ENCODE results near the gene ZFAND2B.

- no peak for TF ChIP-seq POLR2A (IDR thresholded peaks at IDR 0.05; ENCODE audit: low read length)
- TF ChIP-seq GATA1 (IDR thresholded peaks at IDR 0.05; ENCODE audit: low read depth, low read length), result no peak
Measured at GRCh38 chr2:219213486-219214071, 7.0 kb downstream of the ZFAND2B start.

All from erythroblast (primary cell).